ENCODE measurements around the gene C5orf22. TPM values are rescaled to one million over a fixed set of nuclear protein-coding genes. Genes with fewer than 3 reads are reported as not detected.

The C5orf22 gene
- total and polyA plus RNA-seq, 2 donors (not counting 1 experiment from before 2014, with no cell fraction given), result 7.5 to 28.9 TPM

- no peaks in the 10 kb centered on the region for H4K20me1 ChIP-seq (ENCODE audit: control insufficient read depth, insufficient read depth, low read length, poor library complexity, severe bottlenecking)
- ATAC-seq (ENCODE audit: low read depth), result no peak
- H3K27me3 Mint-ChIP-seq, result peaks cover 31% of the 10 kb centered on the region
- no peak overlapping the region for H3K27ac ChIP-seq (ENCODE audit: low read length in 2 of 2)
- DNase-seq, result peak; percentile 6
- no peaks in the 10 kb centered on the region for H3K9me3 Mint-ChIP-seq (ENCODE audit: insufficient read depth)
- no peak overlapping the region for H3K9ac ChIP-seq (ENCODE audit: low read length)
- WGBS (ENCODE audit: insufficient coverage), result 84% methylated on average over 8 of the region's 10 CpGs
- H3K36me3 ChIP-seq (replicated peaks in 1 of 2; ENCODE audit: control extremely low read depth in 1 of 2, control insufficient read depth in 1 of 2, extremely low read depth in 1 of 2, insufficient read depth in 2 of 2, low read length in 1 of 2), result no peaks in the 10 kb centered on the region
- no peaks in the 10 kb centered on the region for H3K79me2 ChIP-seq (ENCODE audit: control insufficient read depth, insufficient read depth, low read length)
- H3K4me2 ChIP-seq (replicated peaks; ENCODE audit: low read depth, low read length, poor library complexity, severe bottlenecking), result no peak overlapping the region
- POLR2A ChIA-PET, result no interaction called here
- CTCF ChIA-PET, result no interaction called here
- H3K27ac Mint-ChIP-seq, result no peak overlapping the region
- H3K4me1 Mint-ChIP-seq, result peaks cover 5% of the 10 kb centered on the region
- H3K27me3 ChIP-seq (replicated peaks in 1 of 4; ENCODE audit: control extremely low read depth in 1 of 4, control insufficient read depth in 3 of 4, insufficient read depth in 4 of 4, low read length in 3 of 4), result no peaks in the 10 kb centered on the region
- no peaks in the 10 kb centered on the region for H3K9me3 ChIP-seq (ENCODE audit: control extremely low read depth in 1 of 3, control insufficient read depth in 2 of 3, insufficient read depth in 1 of 3, low read length in 2 of 3)
- TF ChIP-seq EZH2 (IDR thresholded peaks at IDR 0.05; ENCODE audit: borderline replicate concordance, insufficient read depth, low read depth, low read length, poor library complexity, severe bottlenecking) (no peak), CTCF (IDR thresholded peaks at IDR 0.05) (no peak)
- no peaks in the 10 kb centered on the region for H3K4me1 ChIP-seq (ENCODE audit: control insufficient read depth in 2 of 2, insufficient read depth in 2 of 2, low read length in 2 of 2)
- intact Hi-C loops (cut with micrococcal nuclease), result no loop called here
- no peak overlapping the region for H3K4me3 ChIP-seq (ENCODE audit: control extremely low read depth in 1 of 5, extremely low read depth in 1 of 5, insufficient read depth in 1 of 5, low read depth in 2 of 5, low read length in 4 of 5)
- no peak overlapping the region for H2AFZ ChIP-seq (ENCODE audit: insufficient read depth, low read depth, low read length, poor library complexity, severe bottlenecking)
- H3K4me3 Mint-ChIP-seq, result no peak overlapping the region
Measured at GRCh38 chr5:31573494-31574142, 41.5 kb downstream of the C5orf22 start.

GRCh38 chr5:31574772-31575171, 42.7 kb downstream of the C5orf22 start:
- H3K9me3 Mint-ChIP-seq (ENCODE audit: insufficient read depth), result no peaks in the 10 kb centered on the region
- no peaks in the 10 kb centered on the region for H3K4me1 ChIP-seq (ENCODE audit: control insufficient read depth in 2 of 2, insufficient read depth in 2 of 2, low read length in 2 of 2)
- H3K27ac Mint-ChIP-seq, result no peak overlapping the region
- no peak overlapping the region for H3K4me2 ChIP-seq (replicated peaks; ENCODE audit: low read depth, low read length, poor library complexity, severe bottlenecking)
- H3K9ac ChIP-seq (ENCODE audit: low read length), result no peak overlapping the region
- POLR2A ChIA-PET, result no interaction called here
- H3K79me2 ChIP-seq (ENCODE audit: control insufficient read depth, insufficient read depth, low read length), result no peaks in the 10 kb centered on the region
- no peaks in the 10 kb centered on the region for H3K36me3 ChIP-seq (replicated peaks in 1 of 2; ENCODE audit: control extremely low read depth in 1 of 2, control insufficient read depth in 1 of 2, extremely low read depth in 1 of 2, insufficient read depth in 2 of 2, low read length in 1 of 2)
- peaks cover 28% of the 10 kb centered on the region for H3K27me3 Mint-ChIP-seq
- CTCF ChIA-PET, result no interaction called here
- no peaks in the 10 kb centered on the region for H3K9me3 ChIP-seq (ENCODE audit: control extremely low read depth in 1 of 3, control insufficient read depth in 2 of 3, insufficient read depth in 1 of 3, low read length in 2 of 3)
- H3K4me3 ChIP-seq (ENCODE audit: control extremely low read depth in 1 of 5, extremely low read depth in 1 of 5, insufficient read depth in 1 of 5, low read depth in 2 of 5, low read length in 4 of 5), result no peak overlapping the region
- no peak for ATAC-seq (ENCODE audit: low read depth)
- peaks cover 5% of the 10 kb centered on the region for H3K4me1 Mint-ChIP-seq
- H4K20me1 ChIP-seq (ENCODE audit: control insufficient read depth, insufficient read depth, low read length, poor library complexity, severe bottlenecking), result no peaks in the 10 kb centered on the region
- DNase-seq, result no peak
- H2AFZ ChIP-seq (ENCODE audit: insufficient read depth, low read depth, low read length, poor library complexity, severe bottlenecking), result no peak overlapping the region
- 89% methylated on average over 1 of the region's 4 CpGs for WGBS (ENCODE audit: insufficient coverage)
- H3K27ac ChIP-seq (ENCODE audit: low read length in 2 of 2), result no peak overlapping the region
- intact Hi-C loops (cut with micrococcal nuclease), result no loop called here
- no peaks in the 10 kb centered on the region for H3K27me3 ChIP-seq (replicated peaks in 1 of 4; ENCODE audit: control extremely low read depth in 1 of 4, control insufficient read depth in 3 of 4, insufficient read depth in 4 of 4, low read length in 3 of 4)
- H3K4me3 Mint-ChIP-seq, result no peak overlapping the region
- TF ChIP-seq EZH2 (IDR thresholded peaks at IDR 0.05; ENCODE audit: borderline replicate concordance, insufficient read depth, low read depth, low read length, poor library complexity, severe bottlenecking), result no peak
